DMS79 treated with DMSO at 0.1 percent for 48 hours (cell line): ENCODE results near the gene E2F7.
"Not testable (repeated sequence)": the region's sequence is repeated elsewhere in the genome, so short reads cannot be mapped to it uniquely, and the experiment has no call there.

Experiments used
- DNase-seq: peaks from one replicate; lab custom pipeline; 2025; lab: John Stamatoyannopoulos, UW

Gene E2F7

GRCh38 chr12:77065361-77066204 lies at the start of gene E2F7:
E2F7 (minus strand) TSS chr12:77065569; CDS start chr12:77064635, 934 bp downstream.
- peak; percentile 96 for DNase-seq

- DNase-seq, result no peak
Measured at GRCh38 chr12:77113971-77114370, 48.6 kb upstream of the E2F7 start.

- no peak for DNase-seq
Measured at GRCh38 chr12:77108707-77109106, 43.3 kb upstream of the E2F7 start.

GRCh38 chr12:77107121-77107520 lies 41.8 kb upstream of the E2F7 start:
- DNase-seq, result no peak

GRCh38 chr12:77104792-77105191 lies 39.4 kb upstream of the E2F7 start:
- DNase-seq, result no peak

GRCh38 chr12:77104286-77104685 lies 38.9 kb upstream of the E2F7 start:
- DNase-seq, result no peak

- DNase-seq, result no peak
Measured at GRCh38 chr12:77102691-77103090, 37.3 kb upstream of the E2F7 start.

- DNase-seq, result no peak
Measured at GRCh38 chr12:77102123-77102522, 36.8 kb upstream of the E2F7 start.

- DNase-seq, result no peak
Measured at GRCh38 chr12:77099799-77100198, 34.4 kb upstream of the E2F7 start.

GRCh38 chr12:77097846-77098245 lies 32.5 kb upstream of the E2F7 start:
- no peak for DNase-seq

- DNase-seq, result not testable (repeated sequence)
Measured at GRCh38 chr12:77092227-77092626, 26.9 kb upstream of the E2F7 start.

- DNase-seq, result no peak
Measured at GRCh38 chr12:77089686-77090220, 24.4 kb upstream of the E2F7 start.

GRCh38 chr12:77087427-77087826 lies 22.1 kb upstream of the E2F7 start:
- DNase-seq, result no peak

GRCh38 chr12:77082021-77082420 lies 16.7 kb upstream of the E2F7 start:
- DNase-seq, result no peak

- no peak for DNase-seq
Measured at GRCh38 chr12:77079631-77080030, 14.3 kb upstream of the E2F7 start.

GRCh38 chr12:77078231-77078630 lies 12.9 kb upstream of the E2F7 start:
- no peak for DNase-seq

GRCh38 chr12:77076886-77077285 lies 11.5 kb upstream of the E2F7 start:
- DNase-seq, result no peak

- not testable (repeated sequence) for DNase-seq
Measured at GRCh38 chr12:77073894-77074293, 8.5 kb upstream of the E2F7 start.

GRCh38 chr12:77072833-77073495 lies 7.6 kb upstream of the E2F7 start:
- no peak for DNase-seq

- no peak for DNase-seq
Measured at GRCh38 chr12:77070800-77071449, 5.6 kb upstream of the E2F7 start.

- DNase-seq, result no peak
Measured at GRCh38 chr12:77070382-77070781, 5.0 kb upstream of the E2F7 start.

GRCh38 chr12:77064896-77065360 lies 441 bp downstream of the E2F7 start:
- peak; percentile 77 for DNase-seq
